ENCODE data around the gene ZP2.
"Not testable (repeated sequence)": the region's sequence is repeated elsewhere in the genome, so short reads cannot be mapped to it uniquely, and the experiment has no call there.

Gene ZP2

DNA sequence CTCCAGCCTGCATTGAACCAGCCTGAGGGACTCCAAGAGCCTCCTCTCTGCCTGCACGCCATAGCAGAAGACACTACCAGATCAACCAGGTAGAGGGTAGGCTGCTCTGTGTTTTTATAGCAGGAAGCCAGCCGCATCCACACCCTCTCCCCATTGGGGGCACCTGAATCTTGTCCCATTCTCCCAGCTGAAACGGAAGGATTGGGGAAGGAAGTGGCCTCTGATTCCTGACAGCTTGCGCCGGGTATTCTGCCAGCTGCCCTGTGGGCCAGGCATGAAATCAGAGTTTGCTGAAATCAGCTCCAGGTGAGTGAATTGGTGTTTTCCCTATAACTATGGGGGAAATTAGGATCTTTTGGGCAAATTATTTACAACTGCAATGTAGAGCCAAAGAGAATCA lies at the start of gene ZP2:
ZP2 (minus strand) TSS at position 89 of the 400 bp plus-strand sequence; CDS start at position 62, 27 bp downstream.
- Histone ChIP-seq H3K4me3 (ENCODE audit: low read length) (no peak within 1 kb of the TSS), H3K4me1 (ENCODE audit: control insufficient read depth, low read depth, low read length) (no peaks in the 10 kb centered on the region), H3K27me3 (ENCODE audit: control insufficient read depth, insufficient read depth, low read length) (no peaks in the 10 kb centered on the region), H3K9me3 (ENCODE audit: control insufficient read depth, low read depth, low read length) (no peaks in the 10 kb centered on the region), H3K36me3 (ENCODE audit: control insufficient read depth, low read depth, low read length) (no peaks in the 10 kb centered on the region), H3K27ac (ENCODE audit: low read length) (no peak within 1 kb of the TSS), H3K9ac (ENCODE audit: low read length) (no peak within 1 kb of the TSS)

GRCh38 chr16:21257284-21257683 lies 45.9 kb upstream of the ZP2 start:
- no peaks in the 10 kb centered on the region for H3K9me3 ChIP-seq (ENCODE audit: control insufficient read depth, low read depth, low read length)
- no peaks in the 10 kb centered on the region for H3K36me3 ChIP-seq (ENCODE audit: control insufficient read depth, low read depth, low read length)
- no peaks in the 10 kb centered on the region for H3K4me1 ChIP-seq (ENCODE audit: control insufficient read depth, low read depth, low read length)
- no peaks in the 10 kb centered on the region for H3K27me3 ChIP-seq (ENCODE audit: control insufficient read depth, insufficient read depth, low read length)
- no peak overlapping the region for H3K9ac ChIP-seq (ENCODE audit: low read length)
- H3K27ac ChIP-seq (ENCODE audit: low read length) = no peak overlapping the region
- no peak overlapping the region for H3K4me3 ChIP-seq (ENCODE audit: low read length)

- H3K36me3 ChIP-seq (ENCODE audit: control insufficient read depth, low read depth, low read length) = no peaks in the 10 kb centered on the region
- no peak overlapping the region for H3K4me3 ChIP-seq (ENCODE audit: low read length)
- H3K27me3 ChIP-seq (ENCODE audit: control insufficient read depth, insufficient read depth, low read length) = no peaks in the 10 kb centered on the region
- H3K27ac ChIP-seq (ENCODE audit: low read length) = no peak overlapping the region
- no peak overlapping the region for H3K9ac ChIP-seq (ENCODE audit: low read length)
- H3K4me1 ChIP-seq (ENCODE audit: control insufficient read depth, low read depth, low read length) = no peaks in the 10 kb centered on the region
- no peaks in the 10 kb centered on the region for H3K9me3 ChIP-seq (ENCODE audit: control insufficient read depth, low read depth, low read length)
These were observed 45.3 kb upstream of the ZP2 start for GRCh38 chr16:21256636-21257035.

DNA sequence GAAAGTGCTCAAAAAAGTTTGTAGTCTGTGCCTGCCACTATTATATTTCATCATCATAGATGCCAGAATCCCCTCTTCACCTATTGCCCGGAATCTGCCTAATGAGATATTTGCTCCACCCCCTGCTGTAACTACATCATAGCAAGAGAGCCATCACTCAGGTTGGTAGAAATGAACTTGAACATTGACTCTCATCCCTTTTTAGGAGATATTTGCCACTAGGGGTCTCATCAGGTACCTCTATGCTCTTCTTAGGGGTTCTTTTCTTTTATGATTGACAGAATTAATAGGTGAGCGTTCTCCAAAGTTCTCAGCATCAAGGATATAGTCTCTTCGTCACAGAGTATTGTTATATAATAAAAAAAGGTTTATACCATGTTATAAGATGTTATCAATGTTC lies 42.1 kb upstream of the ZP2 start:
- H3K36me3 ChIP-seq (ENCODE audit: control insufficient read depth, low read depth, low read length) = no peaks in the 10 kb centered on the region
- no peaks in the 10 kb centered on the region for H3K27me3 ChIP-seq (ENCODE audit: control insufficient read depth, insufficient read depth, low read length)
- H3K4me1 ChIP-seq (ENCODE audit: control insufficient read depth, low read depth, low read length) = no peaks in the 10 kb centered on the region
- H3K4me3 ChIP-seq (ENCODE audit: low read length) = no peak overlapping the region
- H3K9me3 ChIP-seq (ENCODE audit: control insufficient read depth, low read depth, low read length) = no peaks in the 10 kb centered on the region
- H3K27ac ChIP-seq (ENCODE audit: low read length) = no peak overlapping the region
- H3K9ac ChIP-seq (ENCODE audit: low read length) = no peak overlapping the region

DNA sequence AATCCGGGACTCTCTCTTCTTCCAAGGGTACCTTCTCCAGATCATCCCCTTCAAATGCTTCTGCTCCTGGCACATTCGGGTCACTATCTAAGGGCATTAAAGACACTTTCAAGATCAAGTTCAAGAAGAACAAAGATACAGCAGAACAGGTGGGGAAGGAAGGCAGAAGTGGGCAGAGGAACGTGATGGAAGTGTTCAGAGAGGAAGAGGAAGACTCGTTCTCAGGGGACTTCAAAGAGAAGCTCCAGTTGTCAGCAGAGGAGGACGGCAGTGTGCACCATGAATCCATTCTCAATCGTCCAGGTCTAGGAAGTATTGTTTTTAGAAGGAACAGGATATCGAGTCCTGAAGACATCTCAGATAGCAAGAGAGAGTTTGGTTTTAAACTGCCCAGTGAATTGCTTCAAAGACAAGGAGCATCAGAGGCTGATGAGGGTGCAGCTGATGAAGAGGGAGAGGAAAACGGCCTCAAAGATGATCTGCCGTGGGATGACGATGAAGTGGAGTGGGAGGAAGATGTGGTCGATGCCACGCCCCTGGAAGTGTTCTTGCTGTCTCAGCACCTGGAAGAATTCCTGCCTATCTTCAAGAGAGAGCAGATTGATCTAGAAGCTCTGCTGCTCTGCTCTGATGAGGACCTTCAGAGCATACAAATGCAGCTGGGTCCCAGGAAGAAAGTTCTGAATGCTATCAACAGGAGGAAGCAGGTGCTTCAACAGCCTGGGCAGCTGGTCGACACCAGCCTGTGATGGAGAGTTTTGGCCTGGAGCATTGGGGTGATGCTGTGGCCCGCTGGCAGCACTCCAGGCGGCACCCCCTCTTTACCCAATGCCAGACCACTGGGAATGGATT lies 38.9 kb upstream of the ZP2 start:
- no peak overlapping the region for H3K9ac ChIP-seq (ENCODE audit: low read length)
- peaks cover 3% of the 10 kb centered on the region for H3K4me1 ChIP-seq (ENCODE audit: control insufficient read depth, low read depth, low read length)
- no peaks in the 10 kb centered on the region for H3K27me3 ChIP-seq (ENCODE audit: control insufficient read depth, insufficient read depth, low read length)
- no peaks in the 10 kb centered on the region for H3K36me3 ChIP-seq (ENCODE audit: control insufficient read depth, low read depth, low read length)
- H3K27ac ChIP-seq (ENCODE audit: low read length) = no peak overlapping the region
- H3K4me3 ChIP-seq (ENCODE audit: low read length) = no peak overlapping the region
- H3K9me3 ChIP-seq (ENCODE audit: control insufficient read depth, low read depth, low read length) = no peaks in the 10 kb centered on the region

GRCh38 chr16:21248179-21248578 lies 36.8 kb upstream of the ZP2 start:
- H3K4me1 ChIP-seq (ENCODE audit: control insufficient read depth, low read depth, low read length); H3K27ac ChIP-seq (ENCODE audit: low read length); H3K9me3 ChIP-seq (ENCODE audit: control insufficient read depth, low read depth, low read length); H3K9ac ChIP-seq (ENCODE audit: low read length); H3K27me3 ChIP-seq (ENCODE audit: control insufficient read depth, insufficient read depth, low read length); H3K4me3 ChIP-seq (ENCODE audit: low read length); H3K36me3 ChIP-seq (ENCODE audit: control insufficient read depth, low read depth, low read length): not testable (repeated sequence)

DNA sequence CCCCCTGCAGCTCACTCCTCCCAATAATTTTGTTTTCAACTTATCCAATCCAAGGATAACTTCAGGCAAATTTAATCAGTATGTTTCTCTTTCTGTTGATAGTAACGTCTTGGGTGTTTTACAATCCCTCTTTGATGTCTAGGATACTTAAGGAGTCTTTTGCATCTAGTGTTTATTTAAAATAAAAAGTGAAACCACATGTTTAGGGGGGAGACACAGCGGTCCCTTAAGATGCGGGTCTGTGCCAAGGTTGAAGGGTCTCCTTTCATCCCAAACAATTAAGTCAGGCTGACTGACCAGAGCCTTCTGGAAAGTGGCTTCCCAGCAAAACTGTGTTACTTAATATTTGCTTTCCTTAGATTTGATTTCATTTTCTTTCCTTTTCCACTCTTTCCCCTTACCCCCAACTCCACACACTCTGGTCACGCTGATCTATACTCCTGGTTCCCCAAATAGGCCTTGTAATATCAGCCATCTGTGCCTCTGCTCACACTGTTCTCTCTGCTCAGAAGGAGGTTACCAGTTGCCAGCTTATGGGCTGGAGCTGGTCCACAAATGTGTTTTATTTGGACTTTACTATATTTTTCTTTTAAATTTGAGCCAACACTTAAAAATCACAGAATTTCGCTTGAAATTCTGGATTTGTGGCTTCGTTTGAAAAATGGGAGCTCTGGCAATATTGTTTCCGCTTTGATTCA lies 33.3 kb upstream of the ZP2 start:
- Histone ChIP-seq H3K9me3 (ENCODE audit: control insufficient read depth, low read depth, low read length) (no peaks in the 10 kb centered on the region), H3K36me3 (ENCODE audit: control insufficient read depth, low read depth, low read length) (no peaks in the 10 kb centered on the region), H3K27ac (ENCODE audit: low read length) (no peak overlapping the region), H3K27me3 (ENCODE audit: control insufficient read depth, insufficient read depth, low read length) (no peaks in the 10 kb centered on the region), H3K9ac (ENCODE audit: low read length) (no peak overlapping the region), H3K4me1 (ENCODE audit: control insufficient read depth, low read depth, low read length) (peaks cover 3% of the 10 kb centered on the region), H3K4me3 (ENCODE audit: low read length) (no peak overlapping the region)

DNA sequence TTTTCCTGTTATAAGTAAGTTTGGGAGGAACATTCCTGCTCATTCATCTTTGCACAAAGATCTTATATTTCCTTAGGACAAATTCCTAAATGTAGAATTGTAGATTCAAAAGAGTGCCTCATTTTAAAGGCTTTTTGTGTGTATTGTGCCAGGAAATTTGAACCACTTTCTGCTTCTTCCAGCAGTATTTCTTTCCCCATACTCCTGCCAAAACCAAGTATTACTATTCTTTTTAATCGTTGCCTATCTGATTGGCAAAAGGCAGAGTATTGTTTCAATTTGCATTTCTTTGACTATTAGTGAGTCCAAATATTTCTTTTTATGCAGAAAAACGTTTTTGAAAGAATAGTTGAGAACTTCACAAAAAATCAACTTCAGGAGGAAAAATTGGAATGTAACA lies 31.4 kb upstream of the ZP2 start:
- Histone ChIP-seq H3K4me1 (ENCODE audit: control insufficient read depth, low read depth, low read length) (peaks cover 3% of the 10 kb centered on the region), H3K27ac (ENCODE audit: low read length) (no peak overlapping the region), H3K36me3 (ENCODE audit: control insufficient read depth, low read depth, low read length) (no peaks in the 10 kb centered on the region), H3K27me3 (ENCODE audit: control insufficient read depth, insufficient read depth, low read length) (no peaks in the 10 kb centered on the region), H3K4me3 (ENCODE audit: low read length) (no peak overlapping the region), H3K9me3 (ENCODE audit: control insufficient read depth, low read depth, low read length) (no peaks in the 10 kb centered on the region), H3K9ac (ENCODE audit: low read length) (no peak overlapping the region)

- Histone ChIP-seq H3K27ac (ENCODE audit: low read length) (no peak overlapping the region), H3K9ac (ENCODE audit: low read length) (no peak overlapping the region), H3K4me1 (ENCODE audit: control insufficient read depth, low read depth, low read length) (no peaks in the 10 kb centered on the region), H3K36me3 (ENCODE audit: control insufficient read depth, low read depth, low read length) (no peaks in the 10 kb centered on the region), H3K27me3 (ENCODE audit: control insufficient read depth, insufficient read depth, low read length) (no peaks in the 10 kb centered on the region), H3K4me3 (ENCODE audit: low read length) (no peak overlapping the region), H3K9me3 (ENCODE audit: control insufficient read depth, low read depth, low read length) (no peaks in the 10 kb centered on the region)
These were observed 28.3 kb upstream of the ZP2 start for GRCh38 chr16:21239646-21240045.

DNA sequence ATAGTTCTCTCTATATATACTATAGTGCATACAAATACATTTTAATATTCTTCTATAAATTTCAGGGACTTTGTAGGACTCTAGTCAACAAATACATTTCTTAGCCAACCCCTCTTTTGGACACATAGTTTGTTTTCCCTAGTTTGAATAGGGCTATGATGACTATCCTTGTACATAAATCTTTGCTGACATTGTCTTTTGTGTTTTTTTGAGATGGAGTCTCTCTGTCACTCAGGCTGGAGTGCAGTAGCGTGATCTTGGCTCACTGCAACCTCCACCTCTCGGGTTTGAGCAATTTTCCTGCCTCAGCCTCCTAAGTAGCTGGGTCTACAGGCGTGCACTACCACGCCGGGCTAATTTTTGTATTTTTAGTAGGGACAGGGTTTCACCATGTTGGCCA lies 25.5 kb upstream of the ZP2 start:
- Histone ChIP-seq H3K27ac (ENCODE audit: low read length) (no peak overlapping the region), H3K36me3 (ENCODE audit: control insufficient read depth, low read depth, low read length) (no peaks in the 10 kb centered on the region), H3K4me3 (ENCODE audit: low read length) (no peak overlapping the region), H3K4me1 (ENCODE audit: control insufficient read depth, low read depth, low read length) (no peaks in the 10 kb centered on the region), H3K9ac (ENCODE audit: low read length) (no peak overlapping the region), H3K27me3 (ENCODE audit: control insufficient read depth, insufficient read depth, low read length) (no peaks in the 10 kb centered on the region), H3K9me3 (ENCODE audit: control insufficient read depth, low read depth, low read length) (no peaks in the 10 kb centered on the region)

- Histone ChIP-seq H3K4me1 (ENCODE audit: control insufficient read depth, low read depth, low read length) (no peaks in the 10 kb centered on the region), H3K4me3 (ENCODE audit: low read length) (no peak overlapping the region), H3K36me3 (ENCODE audit: control insufficient read depth, low read depth, low read length) (no peaks in the 10 kb centered on the region), H3K9me3 (ENCODE audit: control insufficient read depth, low read depth, low read length) (no peaks in the 10 kb centered on the region), H3K27ac (ENCODE audit: low read length) (no peak overlapping the region), H3K9ac (ENCODE audit: low read length) (no peak overlapping the region), H3K27me3 (ENCODE audit: control insufficient read depth, insufficient read depth, low read length) (no peaks in the 10 kb centered on the region)
These were observed 23.8 kb upstream of the ZP2 start for GRCh38 chr16:21235199-21235585.
